H54 (cell line): ENCODE measurements around the gene PRKCH.

Experiments
- DNase-seq: peaks from one replicate; pipeline ENCODE4 v3.0.0; 2011; ENCODE audit warnings: low spot score, mixed read lengths; ENCODE audit not compliant: insufficient read length
- FAIRE-seq: peaks from 3 replicates; lab custom pipeline; 2011; peaks lifted over from hg19 to GRCh38; lab: Jason Lieb, UNC
- POLR2A ChIP-seq: IDR thresholded peaks from 2 replicates; pipeline ENCODE4 v1.6.1; 2011; ENCODE audit warnings: low read depth, mild to moderate bottlenecking, low read length

PRKCH gene

DNA sequence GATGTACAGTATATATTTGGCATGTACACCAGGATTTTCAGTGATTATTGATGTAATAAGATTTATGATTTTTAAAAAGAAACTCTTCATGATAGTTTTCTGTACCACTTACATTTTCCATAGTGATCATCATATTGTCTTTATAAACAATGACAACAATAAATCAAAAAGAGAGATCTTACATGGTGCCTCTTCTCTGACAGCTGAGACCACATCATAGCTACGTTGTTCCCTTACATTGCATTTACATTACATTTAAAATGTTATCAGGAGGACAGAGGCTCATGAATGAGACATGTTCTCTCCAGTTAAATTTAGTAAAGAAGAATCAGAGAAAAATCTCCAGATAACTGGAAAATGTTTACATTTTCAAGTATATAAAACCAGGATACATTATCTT lies 112.4 kb downstream of the PRKCH start:
- no peak for FAIRE-seq
- DNase-seq: no peak
- no peak for TF ChIP-seq POLR2A

DNA sequence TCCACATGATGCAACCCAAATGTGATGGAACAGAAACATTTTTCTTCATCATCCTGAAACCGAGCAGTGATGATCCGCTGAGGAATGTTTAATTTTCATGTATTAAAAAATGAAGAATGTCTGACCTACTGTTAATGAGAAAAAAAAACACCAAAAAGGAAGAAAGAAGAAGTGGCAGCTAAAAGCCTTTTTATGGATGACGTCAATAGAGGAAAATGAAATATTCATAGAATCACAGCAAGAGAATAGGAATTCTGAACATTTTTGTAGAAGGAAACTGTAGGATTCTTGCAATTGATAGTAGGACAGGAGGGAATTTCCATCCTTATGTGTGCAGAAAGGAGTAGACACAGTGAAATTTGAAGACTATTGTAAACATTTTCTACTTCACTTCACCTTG lies 112.9 kb downstream of the PRKCH start:
- DNase-seq (no peak), FAIRE-seq (peak; percentile 6)
- TF ChIP-seq POLR2A: no peak

DNA sequence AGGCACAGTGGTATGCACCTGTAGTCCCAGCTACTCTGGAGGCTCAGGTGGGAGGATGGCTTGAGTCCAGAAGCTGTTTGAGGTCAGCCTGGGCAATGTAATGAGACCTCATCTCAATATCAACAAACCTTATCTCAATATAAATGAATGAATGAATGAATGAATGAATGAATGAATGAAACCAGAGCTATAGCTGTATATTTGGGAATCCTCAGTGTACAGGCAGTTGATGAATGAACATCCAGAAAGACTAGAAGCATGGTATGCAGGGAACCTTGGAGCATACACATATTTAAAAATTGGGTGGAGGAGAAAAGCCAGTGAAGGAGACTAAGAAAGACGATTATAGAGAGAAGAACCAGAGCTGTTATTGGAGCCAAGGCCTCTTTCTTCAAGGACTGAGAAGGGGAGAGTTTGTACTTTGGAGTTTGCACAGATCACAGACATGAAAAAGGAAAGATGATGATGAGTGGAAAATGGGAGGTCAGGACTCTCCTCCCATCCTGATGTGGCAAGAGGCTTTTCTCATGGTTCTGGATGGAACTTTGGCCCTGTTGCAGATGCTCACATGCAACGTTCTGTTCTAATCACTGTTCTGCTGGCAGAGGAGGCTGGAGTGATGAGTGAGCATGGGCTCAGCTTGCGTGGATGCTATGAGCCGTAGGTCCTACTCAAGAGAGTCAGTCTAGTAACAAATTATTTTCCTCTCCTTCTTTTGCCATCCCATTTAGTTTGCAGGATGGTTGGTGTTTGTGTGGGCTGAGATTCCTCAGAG lies 114.4 kb downstream of the PRKCH start:
- TF ChIP-seq POLR2A: no peak
- DNase-seq (no peak), FAIRE-seq (no peak)

DNA sequence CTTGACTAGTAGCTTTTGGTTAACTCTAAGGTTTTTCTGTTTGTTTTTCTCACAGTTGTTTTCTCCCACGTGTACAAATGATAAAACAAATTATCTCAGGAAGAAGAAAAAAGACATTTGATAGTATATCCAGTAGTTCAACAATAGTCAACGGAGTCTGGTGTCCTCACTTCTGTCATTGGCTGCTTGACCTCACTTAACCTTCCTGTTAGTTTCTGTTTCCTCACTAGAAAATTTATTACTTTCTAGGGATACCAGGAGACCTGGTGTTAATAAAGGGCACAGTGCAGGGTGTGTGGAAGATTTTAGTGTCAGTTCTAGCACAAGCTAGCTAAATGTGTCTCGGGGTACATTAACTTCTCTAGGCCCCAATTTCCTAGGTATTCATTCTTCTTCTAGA lies 116.0 kb downstream of the PRKCH start:
- no peak for TF ChIP-seq POLR2A
- no peak for FAIRE-seq
- no peak for DNase-seq

DNA sequence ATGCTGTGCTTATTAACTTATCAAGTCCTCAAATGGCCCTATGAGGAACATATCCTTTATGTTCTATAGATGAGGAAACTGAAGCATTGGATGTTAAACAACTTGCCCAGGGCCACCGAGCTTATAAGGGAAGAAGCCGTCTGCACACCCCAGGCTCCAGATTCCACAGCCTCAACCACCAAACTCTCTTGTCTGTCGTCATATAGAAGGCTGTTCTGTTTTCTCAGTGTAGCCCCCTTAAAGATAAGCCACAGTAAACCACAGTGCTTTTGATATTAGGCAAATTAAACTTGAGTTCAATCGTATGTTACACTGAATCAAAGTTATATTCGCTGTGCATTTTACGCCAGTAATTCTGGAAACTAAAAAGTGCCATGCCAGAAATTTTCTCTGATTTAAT lies 116.7 kb downstream of the PRKCH start:
- no peak for FAIRE-seq
- no peak for DNase-seq
- no peak for TF ChIP-seq POLR2A

DNA sequence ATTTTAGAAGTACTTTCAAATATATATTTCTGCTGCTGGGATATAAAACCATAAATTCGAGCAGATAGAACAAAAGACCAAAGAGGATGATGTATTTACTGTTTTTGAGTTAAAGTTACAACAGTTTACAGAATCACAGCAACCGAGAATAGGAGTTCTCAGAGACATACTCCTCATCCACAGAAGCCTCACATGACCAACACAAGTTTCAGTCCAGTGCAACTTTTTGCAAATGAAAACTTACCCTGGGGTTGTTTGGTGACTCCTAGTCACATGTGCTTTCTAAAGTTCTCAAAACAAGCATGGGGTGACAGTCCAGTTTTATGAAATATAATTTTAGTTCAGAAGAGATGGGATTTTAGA lies 117.1 kb downstream of the PRKCH start:
- DNase-seq (no peak), FAIRE-seq (no peak)
- TF ChIP-seq POLR2A: no peak

DNA sequence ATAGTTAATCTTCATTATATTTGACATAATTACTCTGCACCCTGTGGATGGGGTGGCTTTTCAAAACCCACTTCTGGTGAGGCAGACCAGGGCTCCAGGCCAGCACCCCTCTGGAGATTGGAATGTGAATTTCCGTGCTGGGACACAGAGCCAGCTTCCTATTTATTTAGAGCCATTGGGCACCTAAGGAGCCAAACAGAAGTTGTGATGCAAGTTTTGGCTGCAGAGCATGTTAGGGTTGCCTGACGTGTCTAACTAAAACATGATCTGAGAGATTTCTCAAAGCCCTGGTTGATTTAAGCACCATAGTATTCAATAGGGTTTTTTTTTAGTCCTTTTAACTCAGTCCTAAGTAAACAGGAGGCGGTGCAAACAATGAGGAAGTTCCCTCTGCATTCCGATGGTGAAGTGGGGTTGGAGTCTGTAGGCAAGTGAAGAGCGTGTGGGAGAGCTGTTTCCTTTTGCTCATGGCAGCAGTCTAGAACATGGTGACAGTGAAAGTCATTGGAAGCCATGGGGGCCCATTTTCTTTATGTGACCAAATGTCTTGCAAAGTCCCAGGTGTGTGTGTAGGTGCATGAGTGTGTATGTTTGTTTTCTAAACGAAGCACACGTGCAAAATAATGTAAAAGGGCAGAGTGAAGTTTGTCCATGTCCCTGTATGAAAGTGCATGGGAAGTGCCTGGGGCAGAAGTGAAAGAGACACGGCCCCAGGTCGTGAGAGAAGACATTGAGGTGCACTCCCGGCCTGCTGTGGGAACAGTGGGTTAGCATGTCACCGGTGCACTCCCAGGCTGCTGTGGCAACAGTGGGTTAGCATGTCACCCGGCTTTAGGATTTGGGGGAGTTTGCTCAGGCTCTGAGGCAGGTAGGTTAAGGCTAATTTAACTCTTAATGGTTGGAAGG lies 117.7 kb downstream of the PRKCH start:
- peak; percentile 56 for DNase-seq
- no peak for TF ChIP-seq POLR2A
- FAIRE-seq: peak; percentile 91

DNA sequence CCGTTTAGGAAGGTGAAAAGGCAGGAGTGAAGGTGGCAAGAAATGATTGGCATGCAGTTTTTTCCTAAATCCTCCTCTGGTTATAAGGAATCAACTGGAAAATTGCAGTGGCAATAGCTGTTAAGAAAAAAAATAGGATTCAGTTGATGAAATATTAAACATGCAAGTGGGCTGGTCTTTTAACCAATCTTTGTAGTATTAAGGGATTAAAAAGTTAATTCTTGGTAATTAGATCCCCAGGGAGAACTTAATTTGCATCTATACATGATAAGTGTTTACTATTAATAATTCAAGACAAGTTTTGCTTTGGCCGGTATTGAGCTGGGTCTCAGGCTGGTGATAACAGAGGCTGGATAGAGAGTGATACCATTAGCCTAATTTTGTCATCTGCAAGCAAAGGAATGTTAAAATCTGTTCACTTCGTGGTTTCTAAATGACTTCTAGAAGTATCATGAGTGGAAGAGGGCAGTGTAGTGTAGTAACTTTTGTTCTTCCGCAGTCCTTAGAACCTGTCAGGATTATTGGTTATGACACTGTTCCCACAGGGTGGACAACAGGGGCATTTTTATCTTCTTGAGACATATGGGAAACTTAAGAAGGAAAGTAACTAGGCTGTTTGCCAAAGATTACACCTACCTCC lies 118.5 kb downstream of the PRKCH start:
- TF ChIP-seq POLR2A: no peak
- no peak for DNase-seq
- peak; percentile 11 for FAIRE-seq

DNA sequence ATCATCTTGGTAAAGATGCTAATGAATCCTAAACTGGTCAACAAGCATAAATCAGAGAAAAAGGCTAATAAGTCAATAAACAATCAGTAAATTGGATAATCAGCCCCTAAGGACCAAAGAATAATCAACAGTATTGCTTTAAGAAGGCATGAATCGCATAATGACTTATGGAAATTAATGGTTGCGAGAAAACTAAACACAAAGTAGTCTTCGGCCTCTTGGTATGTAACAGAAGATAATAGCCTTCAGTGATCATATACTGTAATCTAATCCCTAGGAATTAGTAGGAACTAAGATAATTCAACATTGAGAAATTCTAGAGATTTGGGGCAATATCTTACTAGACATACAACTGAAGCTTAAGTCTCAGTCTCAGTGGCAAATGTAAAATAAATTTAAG lies 122.1 kb downstream of the PRKCH start:
- no peak for FAIRE-seq

DNA sequence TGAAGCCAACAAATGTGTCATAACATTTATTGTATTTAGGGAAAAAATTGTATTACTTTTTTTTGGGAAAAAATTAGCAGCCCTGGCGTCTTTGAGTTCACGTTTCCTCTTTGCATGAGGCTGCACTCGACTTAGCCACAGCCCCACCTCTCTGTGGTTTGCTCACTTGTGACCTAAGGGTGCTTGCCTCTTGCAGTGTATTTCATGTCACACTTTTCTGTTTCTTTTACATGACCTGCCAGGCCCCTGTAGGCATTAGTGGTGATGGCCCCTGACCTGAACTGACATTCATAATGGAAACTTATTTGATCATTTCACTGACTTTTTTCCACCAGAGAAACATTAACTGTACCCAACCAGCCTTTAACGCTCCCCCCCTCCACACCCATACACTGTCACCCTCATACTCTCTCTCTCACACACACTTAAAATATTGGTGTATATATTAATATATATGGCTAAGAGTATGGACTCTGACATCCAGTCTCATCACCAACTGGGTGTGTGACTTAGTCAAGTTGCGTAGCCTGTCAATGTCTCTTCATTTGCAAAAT lies 122.9 kb downstream of the PRKCH start:
- peak; percentile 74 for FAIRE-seq
- no peak for TF ChIP-seq POLR2A

More for the DNA sequence above, 122.1 kb downstream of the PRKCH start:
- DNase-seq: no peak
- TF ChIP-seq POLR2A: no peak

DNA sequence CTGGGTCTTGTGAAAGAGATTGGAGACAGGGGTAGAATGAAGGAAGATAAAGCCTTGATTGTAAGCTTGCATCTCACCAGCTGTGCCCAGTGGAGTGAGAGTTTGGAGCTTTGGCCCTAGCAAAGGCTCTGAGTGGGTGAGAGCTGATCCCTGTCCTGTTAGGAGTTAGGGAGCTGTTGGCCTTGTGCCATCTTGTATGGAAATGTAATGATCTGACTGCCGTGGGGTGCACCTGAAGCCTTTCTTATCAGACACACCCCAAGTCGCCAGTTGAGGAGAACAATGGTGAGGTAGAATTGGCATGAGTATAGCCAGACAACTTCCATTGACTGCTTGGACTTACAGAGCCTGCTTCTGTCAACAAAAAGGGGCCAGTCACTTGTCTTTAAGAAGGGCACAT lies 130.1 kb downstream of the PRKCH start:
- FAIRE-seq (no peak), DNase-seq (no peak)
- TF ChIP-seq POLR2A: no peak

More for the DNA sequence above, 122.9 kb downstream of the PRKCH start:
- no peak for DNase-seq

DNA sequence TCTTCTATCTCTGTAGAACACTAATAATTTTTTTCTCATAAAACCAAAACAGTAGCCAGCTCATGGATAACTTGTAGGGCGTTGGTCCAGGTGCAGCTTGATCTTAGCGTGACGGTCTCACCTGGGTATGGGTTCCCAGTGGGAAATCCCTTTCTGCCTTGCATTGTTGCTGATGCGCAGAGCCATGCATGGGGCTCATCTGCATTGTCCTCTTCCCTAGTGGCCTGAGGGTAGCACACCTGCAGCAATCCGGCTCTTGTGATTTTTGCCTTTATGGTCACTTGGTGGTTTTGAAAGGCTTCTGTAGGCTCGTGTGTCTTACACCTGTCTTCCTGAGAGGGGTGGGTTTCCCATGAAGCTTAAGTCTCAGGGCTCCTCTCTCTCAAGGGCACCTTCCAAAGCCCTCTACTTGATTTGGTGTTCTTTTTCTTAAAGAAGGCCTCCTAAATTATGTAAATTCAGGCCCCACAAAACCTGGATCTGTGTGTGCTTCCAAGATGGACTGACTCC lies 130.6 kb downstream of the PRKCH start:
- FAIRE-seq (no peak), DNase-seq (no peak)
- no peak for TF ChIP-seq POLR2A

DNA sequence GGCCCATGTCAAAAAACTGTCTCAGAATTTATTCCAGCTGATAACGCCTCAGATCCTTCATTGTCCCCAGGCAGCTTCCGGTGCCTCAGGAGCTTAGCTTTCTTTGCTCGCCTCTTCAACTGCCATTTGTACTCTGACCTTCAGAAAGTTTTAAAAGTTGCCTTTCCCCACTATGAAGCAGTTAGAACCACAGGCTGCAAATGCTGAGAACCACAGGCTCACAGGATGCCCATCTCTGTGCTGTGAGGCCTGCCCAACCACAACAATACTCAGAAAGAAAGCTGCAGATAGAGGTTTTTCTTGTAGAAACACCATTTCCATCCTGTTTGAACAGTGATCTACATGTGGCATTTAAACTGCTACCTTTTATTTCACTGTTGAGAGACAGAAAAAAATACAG lies 131.1 kb downstream of the PRKCH start:
- FAIRE-seq (no peak), DNase-seq (no peak)
- no peak for TF ChIP-seq POLR2A
